HG02943 (cell line): Measurements from ENCODE around the gene NTN1.

Source experiments
- ATAC-seq: cut with Tn5 transposase; IDR thresholded peaks from one replicate; pipeline ENCODE4 v1.9.1; 2021; ENCODE audit warnings: mild to moderate bottlenecking, low read depth, moderate library complexity; ENCODE audit not compliant: unreplicated experiment

Gene NTN1

DNA sequence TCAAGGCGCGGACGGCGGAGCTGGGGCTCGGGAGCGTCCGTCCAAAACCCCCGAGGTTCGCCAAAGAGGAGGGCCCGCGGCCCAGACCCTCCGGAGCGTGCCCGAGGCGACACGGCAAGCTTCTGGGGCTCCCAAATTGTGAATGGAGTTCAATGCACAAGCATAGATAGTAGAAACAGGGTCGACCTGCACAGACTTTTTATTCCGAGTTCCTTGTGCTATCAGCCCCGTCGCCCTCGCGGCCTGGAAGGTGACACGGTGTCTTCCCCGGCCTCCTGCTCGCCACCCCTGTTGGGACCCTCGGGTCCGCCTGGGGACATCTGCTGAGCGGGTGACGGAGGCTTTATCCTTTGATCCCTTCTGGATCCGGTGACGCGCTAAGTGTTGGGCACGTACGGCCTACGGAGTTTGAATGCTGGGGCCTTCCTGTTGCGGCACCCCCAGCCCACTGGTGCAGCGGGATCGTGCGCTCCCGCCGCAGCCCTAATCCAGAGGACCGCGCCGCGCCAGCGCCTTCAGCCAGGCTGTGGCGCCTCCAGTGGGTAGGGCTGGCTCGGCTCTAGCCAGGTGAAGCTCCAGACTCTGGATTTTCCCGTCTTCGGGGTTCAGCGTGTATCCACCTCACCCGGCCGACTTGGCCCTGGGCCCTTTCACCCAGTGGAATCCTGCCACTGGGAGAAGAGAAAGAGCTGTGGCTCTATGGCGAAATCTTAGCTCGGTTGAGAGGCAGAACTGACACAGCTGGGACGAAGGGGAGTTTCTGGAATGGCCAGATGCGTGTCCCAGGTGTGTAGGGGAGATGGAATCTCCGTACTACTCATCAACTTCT lies 17.0 kb upstream of the NTN1 start:
- ATAC-seq: no peak

DNA sequence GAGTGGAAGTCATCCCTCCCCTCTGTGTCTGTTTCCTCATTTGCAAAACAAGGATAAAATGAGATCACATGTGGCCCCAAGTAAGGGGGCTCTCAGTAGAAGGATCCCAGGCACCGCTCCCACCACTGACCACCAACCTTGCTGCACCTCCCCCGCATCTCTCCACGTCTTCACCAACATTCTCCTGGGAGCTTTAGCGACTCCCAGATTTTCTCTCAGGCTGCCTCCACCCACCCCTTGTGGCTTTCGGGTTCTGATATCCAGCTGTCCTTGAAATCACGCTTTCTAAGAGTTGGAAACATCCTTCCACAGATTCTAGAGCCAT lies 16.4 kb upstream of the NTN1 start:
- ATAC-seq: no peak

DNA sequence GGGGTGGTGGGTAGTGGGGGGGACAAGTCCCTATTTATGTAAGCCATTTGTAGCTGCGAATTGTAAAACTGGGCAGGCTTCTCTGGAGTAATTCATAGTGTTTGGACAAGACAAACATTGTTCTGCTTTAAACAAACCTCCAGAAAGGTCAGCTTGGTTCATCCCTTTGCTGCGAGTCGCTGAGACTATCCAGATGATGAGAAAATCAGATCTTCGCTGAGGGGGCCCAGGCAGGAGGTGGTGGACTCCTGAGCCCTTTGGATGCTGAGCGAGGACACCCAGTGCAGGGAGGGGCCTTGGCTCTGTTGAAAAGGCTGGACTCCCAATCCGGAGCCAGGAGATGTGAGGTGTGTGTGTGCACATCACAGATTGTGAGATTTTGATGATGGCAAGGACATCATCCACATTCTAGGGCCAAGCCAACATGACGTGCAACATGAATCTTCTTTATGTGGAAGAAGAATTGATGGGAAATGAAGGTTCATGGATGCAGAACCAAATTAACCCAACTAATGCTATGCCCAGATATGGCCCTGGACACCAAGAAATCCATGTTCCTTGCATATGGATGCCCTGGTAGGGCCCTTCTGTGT lies 15.0 kb upstream of the NTN1 start:
- no peak for ATAC-seq

DNA sequence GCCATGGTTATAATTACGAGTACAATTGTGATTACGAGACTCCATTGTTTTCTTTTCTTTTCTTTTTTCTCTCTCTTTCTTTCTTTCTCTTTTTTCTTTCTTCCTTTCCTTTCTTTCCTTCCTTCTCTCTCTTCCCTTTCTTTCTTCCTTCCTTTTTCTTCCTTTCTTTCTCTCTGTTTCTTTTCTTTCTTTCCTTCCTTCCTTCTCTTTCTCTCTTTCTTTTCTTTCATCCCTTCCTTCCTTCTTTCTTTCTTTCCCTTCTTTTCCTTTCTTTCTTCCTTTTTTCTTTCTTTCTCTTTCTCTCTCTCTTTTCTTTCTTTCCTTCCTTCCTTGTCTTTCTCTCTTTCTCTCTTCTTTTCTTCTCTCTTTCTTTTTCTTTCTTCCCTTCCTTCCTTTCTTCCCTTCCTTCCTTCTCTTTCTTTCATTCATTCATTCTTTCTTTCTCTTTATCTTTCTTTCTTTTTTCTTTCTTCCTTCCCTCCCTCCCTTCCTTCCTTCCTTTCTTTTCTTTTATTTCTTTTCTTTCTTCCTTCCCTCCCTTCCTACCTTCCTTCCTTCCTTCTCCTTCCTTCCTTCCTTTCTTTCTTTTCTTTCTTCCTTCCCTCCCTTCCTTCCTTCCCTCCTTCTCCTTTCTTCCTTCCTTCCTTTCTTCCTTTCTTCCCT lies 14.1 kb upstream of the NTN1 start:
- ATAC-seq: no peak

DNA sequence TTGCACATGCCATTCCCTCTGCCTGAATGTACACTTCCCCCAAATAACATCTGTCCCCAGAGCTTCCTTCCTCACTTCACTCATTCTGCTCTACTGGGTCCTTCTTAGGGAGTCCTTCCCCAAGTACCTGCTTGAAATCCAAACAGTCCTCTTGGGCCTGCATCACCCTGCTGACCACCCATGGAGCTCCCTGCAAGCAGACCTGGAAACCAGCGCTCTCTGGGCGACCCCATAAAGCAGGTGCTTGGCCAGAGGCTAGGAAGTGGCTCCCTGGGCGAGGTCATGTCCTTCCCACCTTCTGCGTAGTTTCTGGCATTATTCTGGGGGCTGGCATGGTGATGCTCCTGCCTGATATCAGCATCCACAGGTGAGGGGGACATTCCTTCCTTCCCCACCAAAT lies 12.2 kb upstream of the NTN1 start:
- no peak for ATAC-seq

DNA sequence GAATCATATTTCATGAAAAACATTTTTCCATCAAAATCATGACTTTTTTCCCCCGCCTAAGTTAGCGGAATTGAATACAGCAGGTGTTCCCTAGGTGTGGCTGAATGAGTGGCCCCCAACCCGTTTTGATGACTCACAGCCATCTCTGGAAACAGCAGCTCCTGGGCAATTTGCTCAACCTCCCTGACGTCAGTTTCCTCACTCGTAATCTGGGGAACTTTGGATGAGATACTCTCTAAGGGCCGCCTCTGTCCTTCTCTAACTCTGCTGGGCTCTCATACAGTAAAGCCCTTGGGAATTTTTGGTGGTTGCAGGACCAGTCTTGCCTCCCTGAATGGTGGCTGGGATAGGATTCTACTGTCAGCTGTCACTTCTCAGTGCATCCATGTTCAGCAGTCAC lies 11.6 kb upstream of the NTN1 start:
- no peak for ATAC-seq

DNA sequence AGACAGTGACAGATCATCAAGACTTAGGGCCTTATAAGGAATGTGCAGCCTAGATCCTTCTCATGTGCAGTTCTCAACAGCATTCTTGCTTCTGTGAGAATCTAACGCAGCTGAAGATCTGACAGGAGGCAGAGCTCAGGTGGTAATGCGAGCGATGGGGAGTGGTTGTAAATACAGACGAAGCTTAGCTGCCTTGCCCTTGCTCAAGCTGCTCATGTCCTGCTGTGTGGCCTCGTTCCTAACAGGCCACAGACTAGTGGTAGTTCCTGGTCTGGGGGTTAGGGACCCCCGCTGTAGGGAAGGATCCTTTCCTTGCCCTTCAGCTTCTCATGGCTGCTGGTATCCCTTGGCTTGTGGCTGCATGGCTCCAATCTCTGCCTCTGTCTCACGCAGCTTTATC lies 10.3 kb upstream of the NTN1 start:
- ATAC-seq: no peak

DNA sequence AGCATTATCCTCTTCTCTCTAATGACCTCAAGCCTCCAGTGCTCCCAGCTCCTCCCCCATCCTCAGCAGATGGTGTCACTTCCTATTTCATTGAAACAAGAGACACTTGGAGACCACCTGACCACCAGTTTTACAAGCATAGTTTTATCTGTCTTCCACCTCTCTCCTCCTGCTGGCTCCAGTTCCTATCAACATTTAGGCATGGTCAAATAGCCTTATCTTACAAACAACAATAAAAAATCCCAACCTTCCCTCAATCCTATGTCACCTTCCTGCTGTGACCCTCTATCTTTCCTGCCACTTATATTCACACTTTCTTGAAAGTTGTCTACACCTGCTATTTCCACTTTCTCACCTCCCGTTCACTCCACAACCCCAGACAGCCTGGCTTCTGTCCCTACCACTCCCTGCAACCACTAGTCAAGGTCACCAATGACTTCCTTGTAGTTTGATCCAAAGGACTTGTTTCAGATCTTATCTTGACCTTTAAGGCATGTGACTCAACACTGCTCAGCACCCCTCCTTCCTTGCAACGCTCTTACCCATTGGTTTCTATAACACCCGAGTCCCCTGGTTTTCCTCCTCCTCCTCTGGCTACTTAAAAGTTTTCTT lies 4.3 kb upstream of the NTN1 start:
- no peak for ATAC-seq

DNA sequence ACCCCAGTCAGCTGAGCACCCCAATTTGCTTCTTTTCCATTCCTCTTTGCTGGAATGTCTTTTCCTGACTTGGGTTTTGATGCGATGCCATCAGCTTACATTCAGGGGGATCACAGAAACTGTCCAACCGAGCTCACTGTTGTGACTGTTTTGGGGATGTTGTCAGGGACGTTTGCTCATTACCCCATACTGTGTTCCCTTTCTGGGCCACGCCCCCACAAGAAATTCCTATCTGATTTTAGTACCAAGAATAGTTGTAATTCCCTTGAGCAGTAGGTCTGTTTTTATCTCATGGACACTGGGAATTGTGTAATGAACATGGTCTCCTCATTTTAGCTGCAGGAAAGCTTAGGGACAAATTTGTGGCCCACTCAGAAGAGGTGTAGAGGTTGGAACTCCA lies 2.6 kb upstream of the NTN1 start:
- ATAC-seq: no peak

DNA sequence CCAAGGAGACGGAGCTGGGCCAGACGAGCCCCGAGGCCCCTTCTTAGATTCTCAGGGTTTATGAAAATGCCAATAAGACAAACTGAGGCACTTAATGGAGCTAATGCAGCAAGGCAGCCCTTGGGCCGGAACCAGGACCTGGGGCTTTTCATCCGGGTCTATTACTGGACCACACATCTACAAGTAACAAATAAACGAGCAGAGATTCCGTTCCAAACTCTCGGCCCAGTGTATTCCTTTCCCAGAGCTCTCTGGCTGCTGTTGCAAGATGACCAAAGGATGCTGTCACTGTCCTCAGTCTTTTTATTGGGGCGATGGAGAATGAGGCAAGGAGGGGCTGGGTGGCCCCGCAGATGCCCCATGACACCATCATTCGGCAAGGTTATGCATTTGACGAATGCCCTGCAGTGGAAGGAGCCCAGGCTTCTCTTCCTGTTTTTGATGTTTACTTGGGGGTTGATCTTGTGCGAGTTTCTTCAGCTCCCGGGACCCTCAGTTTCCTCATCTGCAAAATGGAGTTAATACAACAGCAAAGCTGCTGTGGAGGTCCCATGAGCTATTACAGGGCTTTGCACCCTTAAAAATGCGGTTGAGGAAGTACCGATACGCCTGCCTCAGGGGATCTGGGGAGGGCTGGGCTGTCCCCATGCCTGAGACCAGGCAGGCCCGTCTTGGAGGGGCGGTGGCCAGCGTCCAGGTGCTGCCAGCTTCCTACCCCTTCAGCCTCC lies 1.1 kb upstream of the NTN1 start:
- ATAC-seq: no peak

DNA sequence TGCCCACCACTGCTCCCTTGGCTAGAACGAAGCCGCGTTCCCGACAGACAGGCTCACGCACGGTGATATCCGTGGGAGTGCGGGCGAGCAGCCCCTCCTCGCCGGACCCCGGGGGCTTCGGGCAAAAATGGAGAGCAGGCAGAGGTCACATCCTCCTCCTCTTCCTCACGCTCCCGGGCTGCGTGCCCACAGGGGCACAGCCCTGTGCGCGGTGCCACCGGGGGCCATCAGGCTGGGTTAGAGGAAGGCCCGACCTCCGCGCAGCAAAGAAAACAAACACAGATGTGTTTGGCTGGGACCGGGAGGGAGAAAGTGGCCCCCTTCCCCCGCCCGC lies 519 bp upstream of the NTN1 start:
- no peak for ATAC-seq

DNA sequence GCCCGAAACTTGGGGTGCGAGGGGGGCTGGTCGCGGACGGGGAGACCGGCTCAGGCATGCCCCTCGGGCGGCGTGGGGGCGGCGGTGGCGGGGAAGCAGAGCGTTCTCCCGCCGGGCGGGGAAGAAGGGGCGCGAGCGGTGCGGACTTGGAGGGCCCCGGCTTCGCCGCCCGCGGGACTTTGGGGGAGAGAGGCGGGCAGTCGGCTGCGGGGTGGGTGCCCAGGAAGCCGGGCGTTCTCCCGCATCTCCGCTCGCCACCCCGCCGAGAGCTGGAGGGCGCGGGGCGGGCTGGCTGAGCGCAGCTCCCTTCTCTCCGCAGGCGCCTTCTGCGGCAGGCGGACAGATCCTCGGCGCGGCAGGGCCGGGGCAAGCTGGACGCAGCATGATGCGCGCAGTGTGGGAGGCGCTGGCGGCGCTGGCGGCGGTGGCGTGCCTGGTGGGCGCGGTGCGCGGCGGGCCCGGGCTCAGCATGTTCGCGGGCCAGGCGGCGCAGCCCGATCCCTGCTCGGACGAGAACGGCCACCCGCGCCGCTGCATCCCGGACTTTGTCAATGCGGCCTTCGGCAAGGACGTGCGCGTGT lies 772 bp downstream of the NTN1 start:
- no peak for ATAC-seq

DNA sequence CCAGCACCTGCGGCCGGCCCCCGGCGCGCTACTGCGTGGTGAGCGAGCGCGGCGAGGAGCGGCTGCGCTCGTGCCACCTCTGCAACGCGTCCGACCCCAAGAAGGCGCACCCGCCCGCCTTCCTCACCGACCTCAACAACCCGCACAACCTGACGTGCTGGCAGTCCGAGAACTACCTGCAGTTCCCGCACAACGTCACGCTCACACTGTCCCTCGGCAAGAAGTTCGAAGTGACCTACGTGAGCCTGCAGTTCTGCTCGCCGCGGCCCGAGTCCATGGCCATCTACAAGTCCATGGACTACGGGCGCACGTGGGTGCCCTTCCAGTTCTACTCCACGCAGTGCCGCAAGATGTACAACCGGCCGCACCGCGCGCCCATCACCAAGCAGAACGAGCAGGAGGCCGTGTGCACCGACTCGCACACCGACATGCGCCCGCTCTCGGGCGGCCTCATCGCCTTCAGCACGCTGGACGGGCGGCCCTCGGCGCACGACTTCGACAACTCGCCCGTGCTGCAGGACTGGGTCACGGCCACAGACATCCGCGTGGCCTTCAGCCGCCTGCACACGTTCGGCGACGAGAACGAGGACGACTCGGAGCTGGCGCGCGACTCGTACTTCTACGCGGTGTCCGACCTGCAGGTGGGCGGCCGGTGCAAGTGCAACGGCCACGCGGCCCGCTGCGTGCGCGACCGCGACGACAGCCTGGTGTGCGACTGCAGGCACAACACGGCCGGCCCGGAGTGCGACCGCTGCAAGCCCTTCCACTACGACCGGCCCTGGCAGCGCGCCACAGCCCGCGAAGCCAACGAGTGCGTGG lies 1.5 kb downstream of the NTN1 start:
- ATAC-seq: no peak

DNA sequence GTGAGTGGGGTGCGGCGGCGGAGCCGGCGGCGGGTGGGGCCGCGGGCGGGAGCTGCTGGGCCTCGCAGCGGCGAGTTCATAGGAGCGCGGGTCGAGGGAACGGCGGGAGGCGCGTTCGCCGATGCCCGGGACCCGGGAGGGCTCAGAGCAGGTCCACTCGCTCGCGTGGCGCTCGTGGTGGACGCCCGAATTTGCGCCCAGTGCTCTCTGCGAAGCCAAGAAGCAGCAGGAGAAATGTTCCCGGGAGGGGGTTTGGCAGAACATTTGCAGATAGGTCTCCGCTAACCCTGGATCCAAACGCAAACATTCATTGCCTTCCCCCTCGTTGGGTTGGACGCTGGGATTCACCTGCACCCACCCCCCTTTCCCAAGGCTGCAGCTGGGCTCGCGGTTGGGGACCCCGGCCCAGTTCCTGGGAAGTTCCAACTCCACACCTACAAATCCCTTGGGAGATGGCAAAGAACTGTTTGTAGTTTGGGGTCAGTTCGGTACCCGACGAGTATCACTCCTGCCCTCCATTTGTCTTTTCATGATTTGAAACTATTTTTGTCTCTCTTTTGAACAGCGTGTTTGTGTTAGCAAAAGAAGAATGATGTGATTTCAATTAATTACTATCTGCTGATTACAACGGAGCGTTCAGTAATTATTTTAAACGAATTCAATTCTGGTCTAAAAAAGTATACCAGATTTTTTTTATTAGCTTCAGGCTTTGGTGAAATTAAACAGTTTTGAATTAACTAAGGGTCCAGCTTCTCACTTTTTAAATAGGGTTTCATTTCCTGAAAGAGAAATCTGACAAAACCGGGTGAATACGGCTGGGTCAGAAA lies 2.3 kb downstream of the NTN1 start:
- no peak for ATAC-seq

DNA sequence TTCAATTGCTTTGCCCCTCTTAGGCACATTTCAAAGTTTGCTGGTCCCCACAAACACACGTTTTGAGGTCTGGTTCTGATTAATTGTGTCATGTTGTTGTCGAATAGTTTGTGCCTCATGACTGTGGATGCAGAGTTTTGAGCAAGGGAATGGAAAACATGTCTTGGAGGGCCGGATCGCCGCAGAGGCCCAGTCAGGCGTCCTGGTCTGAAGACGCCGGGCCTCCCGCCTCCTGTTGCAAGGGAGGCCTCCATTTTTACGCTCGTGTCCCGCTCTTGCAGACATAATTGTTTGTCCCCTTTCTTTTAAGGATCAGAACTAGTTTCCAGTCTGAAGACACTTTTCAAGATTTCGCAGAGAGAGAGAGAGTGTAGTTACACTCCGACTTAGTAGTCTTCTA lies 3.2 kb downstream of the NTN1 start:
- no peak for ATAC-seq

DNA sequence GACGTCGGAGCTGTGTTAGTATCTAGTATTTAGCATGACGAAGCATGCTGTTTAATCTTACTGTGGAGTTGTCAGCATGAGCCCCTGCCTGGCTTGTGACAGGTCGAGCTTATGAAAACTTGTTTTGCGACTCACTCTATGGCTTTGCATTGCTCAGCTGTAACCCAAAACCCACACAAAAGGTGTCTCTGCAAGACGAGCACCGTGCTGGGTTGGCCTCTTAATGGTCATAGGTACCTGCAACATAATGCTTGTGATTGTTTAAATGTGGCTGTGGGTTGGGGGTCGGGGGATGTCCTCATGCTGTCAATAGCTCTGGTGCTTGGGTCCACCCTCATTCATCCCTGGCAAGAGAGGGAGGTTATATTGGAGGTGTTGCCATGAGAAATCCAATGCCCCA lies 5.4 kb downstream of the NTN1 start:
- no peak for ATAC-seq

DNA sequence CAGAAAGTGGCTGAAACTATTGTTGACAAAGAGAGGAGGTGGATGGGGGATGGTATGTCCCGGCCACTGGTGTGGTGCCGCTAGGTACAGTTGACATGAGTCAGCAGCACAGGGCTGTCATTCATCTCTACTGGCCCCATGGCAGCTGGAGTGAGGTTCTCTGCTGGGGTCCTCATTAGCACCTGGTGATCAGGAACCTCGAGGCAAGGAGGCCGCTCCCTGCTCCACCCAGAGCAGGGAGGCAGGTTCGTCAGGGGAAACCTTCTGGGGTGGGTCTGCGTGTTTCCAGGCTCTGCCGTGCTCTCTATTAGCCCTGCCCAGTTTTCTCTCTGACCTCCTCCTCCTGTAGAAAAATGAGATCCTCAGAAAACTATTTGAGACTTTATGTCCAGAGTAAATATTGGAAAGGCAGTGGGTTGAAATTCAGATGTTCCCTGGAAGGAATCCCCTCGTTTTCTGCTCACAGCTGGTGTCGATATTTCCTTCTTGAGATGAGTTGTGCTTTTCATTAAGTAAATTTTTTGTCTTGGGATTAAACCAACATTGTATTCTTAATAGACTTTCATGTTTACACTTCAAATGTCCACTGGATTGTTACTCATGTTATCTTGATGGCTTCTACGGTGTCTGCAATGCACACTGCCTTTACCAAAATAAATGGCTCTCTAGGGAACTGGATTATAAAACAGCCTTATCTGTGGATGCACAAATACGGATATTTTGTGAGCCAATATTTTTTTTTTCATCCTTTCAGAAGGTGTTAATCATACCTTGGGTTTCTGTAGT lies 7.1 kb downstream of the NTN1 start:
- no peak for ATAC-seq

DNA sequence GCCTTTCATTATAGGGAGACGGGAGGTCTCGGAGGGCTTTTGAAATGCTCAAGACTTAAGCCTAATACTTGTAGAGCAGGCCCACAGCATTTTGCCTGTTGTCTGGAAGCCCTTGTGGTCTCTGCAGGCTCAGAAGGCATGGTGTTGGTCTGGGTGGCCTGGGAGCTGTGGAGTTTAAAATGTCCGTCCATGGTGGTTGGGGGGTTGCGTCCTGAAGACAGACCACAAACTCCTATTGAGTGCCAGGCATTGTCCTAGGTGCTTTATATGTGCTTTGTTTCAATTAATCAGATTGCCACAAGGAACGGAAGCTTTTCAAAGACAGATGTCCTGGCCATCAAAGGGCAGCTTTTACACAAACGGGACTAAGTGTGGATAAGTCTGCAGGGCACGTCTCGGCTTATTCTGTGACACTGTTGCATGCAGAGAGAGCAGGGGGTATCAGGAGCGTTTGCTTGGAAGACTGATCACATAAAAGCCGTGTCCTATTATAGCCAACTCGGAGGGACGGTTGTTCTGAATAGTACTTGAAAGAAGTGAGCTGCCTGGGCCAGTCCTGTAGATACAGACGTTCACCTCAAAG lies 7.8 kb downstream of the NTN1 start:
- ATAC-seq: no peak
